HCT116 (cell line): ENCODE data around the gene ERMN. TPM values are rescaled to one million over a fixed set of nuclear protein-coding genes. Genes with fewer than 3 reads are reported as not detected.

ENCODE experiments used
- ATAC-seq: fragments of 200-7000 bp; cut with Tn5 transposase; 2 replicates; pipeline ENCODE4 v1.9.1; 2020; ENCODE audit warnings: mild to moderate bottlenecking, moderate library complexity
- BruUV-seq: library from RNA; stranded (reverse); fragments of 400-500 nt; replicated peaks from 2 replicates; lab custom pipeline; 2021; lab: Mats Ljungman, UMichigan
- CTCF ChIA-PET: fragments of 300-600 bp; sonication (Branson Sonifier 250); formaldehyde crosslinking; loops from one replicate; lab custom pipeline; 2021; ENCODE audit warnings: antibody characterized with exemption; lab: Charles Lee
- POLR2A ChIA-PET: fragments of 300-600, 350-600 bp; sonication (Branson Sonifier 250); formaldehyde crosslinking; loops from one replicate; lab custom pipeline; 2021; ENCODE audit warnings: antibody characterized with exemption; lab: Charles Lee
- RAD21 ChIA-PET, 2 experiments: fragments of 300-600 bp; sonication (Branson Sonifier 250); formaldehyde crosslinking; loops; one replicate each; lab custom pipeline; 2023; ENCODE audit warnings: low total read pairs in 2 of 2; ENCODE audit not compliant: uncharacterized antibody in 2 of 2, unreplicated experiment in 2 of 2, low non-redundant PET in 1 of 2; lab: Charles Lee
- DNase-seq: peaks from one replicate; pipeline ENCODE4 v3.0.0-alpha.2; 2010; ENCODE audit warnings: low read depth, low spot score
- H2AFZ ChIP-seq: fragments of 200-600 bp; shearing (Covaris generic), sonication (generic); 2 replicates; pipeline ENCODE4 v1.6.1; 2017; ENCODE audit warnings: low read depth, mixed run types, mixed read lengths, antibody characterized with exemption, low read length; ENCODE audit not compliant: poor library complexity, severe bottlenecking
- H3K27ac ChIP-seq: 2 replicates; pipeline ENCODE4 v1.5.1; 2012; ENCODE audit warnings: low read depth, low read length
- H3K27me3 ChIP-seq: fragments of 200-600 bp; sonication (generic); 2 replicates; pipeline ENCODE4 v1.6.1; 2016; ENCODE audit warnings: mixed run types, low read length, mixed read lengths; ENCODE audit not compliant: insufficient read depth
- H3K36me3 ChIP-seq, 2 experiments: fragments of 200-500 bp in 1 of 2; fragments of 200-600 bp in 1 of 2; sonication (Bioruptor generic) in 1 of 2; sonication (generic) in 1 of 2; 2 replicates each; pipeline versions ENCODE4 v1.5.1 to v1.6.1; 2014 to 2016; ENCODE audit warnings: low read length in 2 of 2, inconsistent platforms in 1 of 2, mixed read lengths in 1 of 2, mixed run types in 1 of 2; ENCODE audit not compliant: insufficient read depth in 2 of 2, control insufficient read depth in 1 of 2
- H3K4me1 ChIP-seq, 2 experiments: fragments of 200-600 bp in 1 of 2; sonication (generic) in 1 of 2; 2 replicates each; pipeline versions ENCODE4 v1.5.1 to v1.6.1; 2012 to 2017; ENCODE audit warnings: low read length in 2 of 2, inconsistent platforms in 1 of 2, mild to moderate bottlenecking in 1 of 2, mixed read lengths in 1 of 2, mixed run types in 1 of 2, moderate library complexity in 1 of 2; ENCODE audit not compliant: insufficient read depth in 2 of 2, control insufficient read depth in 1 of 2
- H3K4me2 ChIP-seq: fragments of 200-600 bp; sonication (generic); 2 replicates; pipeline ENCODE4 v1.6.1; 2017; ENCODE audit warnings: mixed run types, low read length, mixed read lengths
- H3K4me3 ChIP-seq, 2 experiments: fragments of 200-600 bp in 1 of 2; sonication (generic) in 1 of 2; replicated peaks in 1 of 2; 2 replicates each; pipeline ENCODE4 v1.5.1; 2011 to 2016; ENCODE audit warnings: low read length in 2 of 2, control low read depth in 1 of 2, low read depth in 1 of 2, mild to moderate bottlenecking in 1 of 2, mixed read lengths in 1 of 2, mixed run types in 1 of 2
- H3K79me2 ChIP-seq: fragments of 200-600 bp; sonication (generic); 2 replicates; pipeline ENCODE4 v1.6.1; 2017; ENCODE audit warnings: mild to moderate bottlenecking, mixed run types, low read length, moderate library complexity, mixed read lengths; ENCODE audit not compliant: insufficient read depth
- H3K9ac ChIP-seq: fragments of 200-600 bp; sonication (generic); 2 replicates; pipeline ENCODE4 v1.6.1; 2016; ENCODE audit warnings: low read length, mixed read lengths
- H3K9me2 ChIP-seq: fragments of 200-600 bp; sonication (generic), shearing (Covaris generic); 2 replicates; pipeline ENCODE4 v1.6.1; 2017; ENCODE audit warnings: mixed run types, mild to moderate bottlenecking, moderate library complexity; ENCODE audit not compliant: insufficient read depth
- H3K9me3 ChIP-seq, 2 experiments: fragments of 200-500 bp in 1 of 2; fragments of 200-600 bp in 1 of 2; sonication (Bioruptor generic) in 1 of 2; sonication (generic) in 1 of 2; 2 replicates each; pipeline ENCODE4 v1.6.1; 2014 to 2017; ENCODE audit warnings: low read length in 2 of 2, mixed read lengths in 2 of 2, inconsistent platforms in 1 of 2, low read depth in 1 of 2, mild to moderate bottlenecking in 1 of 2, mixed run types in 1 of 2, moderate library complexity in 1 of 2; ENCODE audit not compliant: control insufficient read depth in 1 of 2, insufficient read depth in 1 of 2
- H4K20me1 ChIP-seq: fragments of 200-600 bp; sonication (generic), shearing (Covaris generic); 2 replicates; pipeline ENCODE4 v1.6.1; 2017; ENCODE audit warnings: mixed run types, mild to moderate bottlenecking, moderate library complexity; ENCODE audit not compliant: insufficient read depth
- ATF3 ChIP-seq: IDR thresholded peaks from 2 replicates; pipeline ENCODE4 v1.6.1; 2012
- CBX3 ChIP-seq: IDR thresholded peaks from 2 replicates; pipeline ENCODE4 v1.6.1; 2012; ENCODE audit warnings: low read depth
- EGR1 ChIP-seq: IDR thresholded peaks from 2 replicates; pipeline ENCODE4 v1.6.1; 2012; ENCODE audit warnings: low read depth
- EZH2 ChIP-seq: fragments of 200-600 bp; sonication (generic); IDR thresholded peaks from 2 replicates; pipeline ENCODE4 v1.6.1; 2017; ENCODE audit warnings: antibody characterized with exemption, mixed run types
- MAX ChIP-seq: IDR thresholded peaks from 2 replicates; pipeline ENCODE4 v1.6.1; 2012
- POLR2AphosphoS5 ChIP-seq: IDR thresholded peaks from 2 replicates; pipeline ENCODE4 v1.6.1; 2011; ENCODE audit warnings: mild to moderate bottlenecking, low read depth, low read length, moderate library complexity
- RAD21 ChIP-seq: IDR thresholded peaks from 2 replicates; pipeline ENCODE4 v1.6.1; 2012; ENCODE audit warnings: low read depth, mild to moderate bottlenecking
- REST ChIP-seq: IDR thresholded peaks from 2 replicates; pipeline ENCODE4 v1.6.1; 2012; ENCODE audit warnings: low read depth
- SP1 ChIP-seq: IDR thresholded peaks from 2 replicates; pipeline ENCODE4 v1.6.1; 2012; ENCODE audit warnings: low read depth
- SRF ChIP-seq: IDR thresholded peaks from 2 replicates; pipeline ENCODE4 v1.6.1; 2012; ENCODE audit warnings: low read depth
- TCF7L2 ChIP-seq: IDR thresholded peaks from 2 replicates; pipeline ENCODE4 v1.7.0; 2011; ENCODE audit warnings: borderline replicate concordance, inconsistent platforms; ENCODE audit not compliant: insufficient read depth, insufficient read length; ENCODE audit errors: extremely low read depth
- YY1 ChIP-seq: IDR thresholded peaks from 2 replicates; pipeline ENCODE4 v1.6.1; 2011; ENCODE audit warnings: low read length, low read depth, moderate library complexity, mild to moderate bottlenecking; ENCODE audit not compliant: insufficient replicate concordance; ENCODE audit errors: extremely low read depth
- ZFX ChIP-seq: fragments of 450-650 bp; IDR thresholded peaks from 2 replicates; pipeline ENCODE4 v1.6.1; 2017
- ZNF274 ChIP-seq: fragments of 200-500 bp; sonication (Bioruptor generic); IDR thresholded peaks from 2 replicates; pipeline ENCODE4 v1.6.1; 2014; ENCODE audit warnings: mild to moderate bottlenecking, low read depth, low read length, inconsistent platforms
- intact Hi-C: fragments of 100-400 bp; cut with micrococcal nuclease; formaldehyde crosslinking; loops from 2 replicates; pipeline ENCODE4 v1.10.0; 2022
- total RNA-seq: library from RNA; stranded (reverse); gene quantifications from one replicate; pipeline ENCODE4 v1.2.1, GENCODE V29; 2021; ENCODE audit not compliant: unreplicated experiment

Gene ERMN
- total RNA-seq, 1 experiment from 2014 or later = not detected

- CTCF ChIA-PET = interaction anchor here (3.7 kb wide), 1 partner anchor 12 kb away, joined by 22 read pairs; no protein-coding TSS in a partner anchor
- intact Hi-C loops = no loop called here
- no peak for ATAC-seq
- RAD21 ChIA-PET = no interaction called here
- no TSS peak for BruUV-seq
- Histone ChIP-seq H3K9ac (no peak overlapping the region), H3K9me3 (no peaks in the 10 kb centered on the region), H3K4me1 (0 out of 4 replicates have a peak, but pooled peaks cover 0 to 3% of the 10 kb centered on the region in 2 experiments), H3K4me3 (no peak overlapping the region), H3K36me3 (no peaks in the 10 kb centered on the region), H3K9me2 (no peaks in the 10 kb centered on the region), H3K4me2 (no peak overlapping the region), H4K20me1 (no peaks in the 10 kb centered on the region), H3K27ac (no peak overlapping the region), H2AFZ (no peak overlapping the region), H3K27me3 (no peaks in the 10 kb centered on the region), H3K79me2 (no peaks in the 10 kb centered on the region)
- TF ChIP-seq CBX3 (no peak), EZH2 (no peak)
- POLR2A ChIA-PET = no interaction called here
- DNase-seq = no peak
Measured at GRCh38 chr2:157348291-157348921, 22.8 kb upstream of the ERMN start.

- BruUV-seq = no TSS peak
- H4K20me1 ChIP-seq = no peaks in the 10 kb centered on the region
- ChIA-PET CTCF (interaction anchor here (3.7 kb wide), 1 partner anchor 10 kb away, joined by 22 read pairs; no protein-coding TSS in a partner anchor), RAD21 (no interaction called here), POLR2A (no interaction called here)
- no peak overlapping the region for H2AFZ ChIP-seq
- intact Hi-C loops = no loop called here
- H3K79me2 ChIP-seq = no peaks in the 10 kb centered on the region
- H3K9me3 ChIP-seq = no peaks in the 10 kb centered on the region
- no peak overlapping the region for H3K4me2 ChIP-seq
- H3K4me3 ChIP-seq = no peak overlapping the region
- no peaks in the 10 kb centered on the region for H3K36me3 ChIP-seq
- H3K9me2 ChIP-seq = no peaks in the 10 kb centered on the region
- H3K27ac ChIP-seq = no peak overlapping the region
- ATAC-seq (no peak), DNase-seq (no peak)
- no peak overlapping the region for H3K9ac ChIP-seq
- H3K27me3 ChIP-seq = no peaks in the 10 kb centered on the region
- no peaks in the 10 kb centered on the region for H3K4me1 ChIP-seq
- TF ChIP-seq TCF7L2 (no peak), ZFX (no peak), ZNF274 (no peak), SRF (no peak), YY1 (no peak), POLR2AphosphoS5 (no peak), MAX (no peak), REST (no peak), RAD21 (no peak), ATF3 (no peak), EGR1 (no peak), SP1 (no peak)
Measured at GRCh38 chr2:157345647-157346389, 20.2 kb upstream of the ERMN start.
